ENCODE measurements around the gene NEURL3. TPM values are rescaled to one million over a fixed set of nuclear protein-coding genes. Genes with fewer than 3 reads are reported as not detected.

Gene NEURL3
- total and polyA plus RNA-seq, 3 donors from 2014 or later: 0.78 to 1.7 (median 1.3) TPM

GRCh38 chr2:96509114-96509846 is 4.1 kb upstream of the NEURL3 start:
- no peak for TF ChIP-seq POLR2A (IDR thresholded peaks at IDR 0.05)
- TF ChIP-seq, protein P1, sequence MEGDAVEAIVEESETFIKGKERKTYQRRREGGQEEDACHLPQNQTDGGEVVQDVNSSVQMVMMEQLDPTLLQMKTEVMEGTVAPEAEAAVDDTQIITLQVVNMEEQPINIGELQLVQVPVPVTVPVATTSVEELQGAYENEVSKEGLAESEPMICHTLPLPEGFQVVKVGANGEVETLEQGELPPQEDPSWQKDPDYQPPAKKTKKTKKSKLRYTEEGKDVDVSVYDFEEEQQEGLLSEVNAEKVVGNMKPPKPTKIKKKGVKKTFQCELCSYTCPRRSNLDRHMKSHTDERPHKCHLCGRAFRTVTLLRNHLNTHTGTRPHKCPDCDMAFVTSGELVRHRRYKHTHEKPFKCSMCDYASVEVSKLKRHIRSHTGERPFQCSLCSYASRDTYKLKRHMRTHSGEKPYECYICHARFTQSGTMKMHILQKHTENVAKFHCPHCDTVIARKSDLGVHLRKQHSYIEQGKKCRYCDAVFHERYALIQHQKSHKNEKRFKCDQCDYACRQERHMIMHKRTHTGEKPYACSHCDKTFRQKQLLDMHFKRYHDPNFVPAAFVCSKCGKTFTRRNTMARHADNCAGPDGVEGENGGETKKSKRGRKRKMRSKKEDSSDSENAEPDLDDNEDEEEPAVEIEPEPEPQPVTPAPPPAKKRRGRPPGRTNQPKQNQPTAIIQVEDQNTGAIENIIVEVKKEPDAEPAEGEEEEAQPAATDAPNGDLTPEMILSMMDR (IDR thresholded peaks at IDR 0.05): peak; percentile 94 to 98 (median 97)
- Histone ChIP-seq H3K4me3 (no peak overlapping the region), H3K4me1 (peaks cover 6% of the 10 kb centered on the region), H3K36me3 (ENCODE audit: low read depth, missing control alignments) (no peaks in the 10 kb centered on the region), H3K9me3 (no peaks in the 10 kb centered on the region), H3K27ac (no peak overlapping the region), H3K27me3 (no peaks in the 10 kb centered on the region)
- DNase-seq: peak; percentile 91
- WGBS, 2 donors: 23 to 35% methylated on average over 13 to 32 of the region's 32 CpGs
- intact Hi-C loops (cut with DNase I; ENCODE audit: low total_unique reads): loop anchor here (10.0 kb wide), 1 partner anchor 104 kb away; no protein-coding TSS in a partner anchor

DNA sequence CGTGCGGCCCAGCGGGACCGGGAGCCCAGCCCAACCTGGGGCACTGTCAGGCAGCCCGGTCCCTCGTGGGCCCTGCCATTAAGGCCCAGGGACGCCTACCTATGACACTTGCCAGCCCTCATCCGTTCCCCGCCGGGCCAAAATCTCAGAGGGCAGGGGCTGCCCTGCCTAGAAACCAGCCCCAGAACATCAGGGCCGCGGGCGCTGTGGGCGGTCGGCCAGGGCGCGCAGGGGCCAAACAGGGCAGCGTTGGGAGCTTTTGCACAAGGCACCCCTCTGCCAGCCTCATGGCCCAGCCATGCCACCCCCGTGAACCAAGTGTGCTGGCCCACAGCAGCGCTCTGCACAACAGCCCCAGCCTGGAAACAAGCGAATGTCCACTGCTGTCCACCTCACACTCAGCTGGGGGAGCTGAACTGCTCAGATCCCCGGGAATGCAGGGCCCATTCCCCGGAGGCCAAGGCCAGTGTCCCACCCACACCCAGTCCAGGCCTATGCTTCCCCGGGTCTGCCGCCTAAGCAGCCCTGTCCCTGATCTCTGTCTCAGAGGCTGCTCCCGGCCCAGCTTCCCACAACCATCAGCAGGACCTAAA is 3.5 kb upstream of the NEURL3 start:
- no peak overlapping the region for H3K27ac ChIP-seq
- no peaks in the 10 kb centered on the region for H3K27me3 ChIP-seq
- no peaks in the 10 kb centered on the region for H3K36me3 ChIP-seq (ENCODE audit: low read depth, missing control alignments)
- no peak for DNase-seq
- H3K4me1 ChIP-seq: peaks cover 8% of the 10 kb centered on the region
- intact Hi-C loops (cut with DNase I; ENCODE audit: low total_unique reads): loop anchor here (10.0 kb wide), 1 partner anchor 104 kb away; no protein-coding TSS in a partner anchor
- no peak for TF ChIP-seq POLR2A (IDR thresholded peaks at IDR 0.05)
- TF ChIP-seq, protein P1 (IDR thresholded peaks at IDR 0.05): no peak
- H3K4me3 ChIP-seq: peak overlapping the region; percentile 9 to 20
- WGBS, 2 donors: 59 to 60% methylated on average over 1 to 26 of the region's 26 CpGs
- H3K9me3 ChIP-seq: no peaks in the 10 kb centered on the region

- no peaks in the 10 kb centered on the region for H3K27me3 ChIP-seq
- DNase-seq: peak; percentile 87
- H3K9me3 ChIP-seq: no peaks in the 10 kb centered on the region
- WGBS, 2 donors: 4 to 9% methylated on average over 9 to 38 of the region's 38 CpGs
- TF ChIP-seq, protein P1 (IDR thresholded peaks at IDR 0.05): peak; percentile 99 to 100 (median 99)
- no peak for TF ChIP-seq POLR2A (IDR thresholded peaks at IDR 0.05)
- no peaks in the 10 kb centered on the region for H3K36me3 ChIP-seq (ENCODE audit: low read depth, missing control alignments)
- intact Hi-C loops (cut with DNase I; ENCODE audit: low total_unique reads): loop anchor here (10.0 kb wide), 1 partner anchor 103 kb away; no protein-coding TSS in a partner anchor
- H3K4me1 ChIP-seq: peaks cover 14% of the 10 kb centered on the region
- H3K4me3 ChIP-seq: peak overlapping the region; percentile 20 to 41
- no peak overlapping the region for H3K27ac ChIP-seq
Measured at GRCh38 chr2:96507957-96508520, 2.9 kb upstream of the NEURL3 start.

DNA sequence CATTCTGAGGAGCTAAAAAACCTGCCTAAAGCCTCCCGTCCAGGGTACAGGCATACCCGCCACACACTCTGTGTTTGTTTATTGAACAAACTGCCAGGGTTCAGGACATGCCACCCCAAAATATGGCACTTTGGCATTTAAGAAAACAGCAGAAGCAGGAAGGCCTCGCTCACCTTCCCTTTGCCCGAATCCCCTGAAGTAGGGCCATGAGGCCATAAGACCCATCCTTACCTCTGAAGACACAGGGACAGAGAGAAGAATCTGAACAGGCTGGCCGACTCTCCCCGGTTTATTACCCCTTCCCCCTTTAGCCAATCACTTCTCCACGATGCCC is 1.7 kb upstream of the NEURL3 start:
- Histone ChIP-seq H3K4me3 (no peak overlapping the region), H3K27me3 (no peaks in the 10 kb centered on the region), H3K9me3 (no peaks in the 10 kb centered on the region), H3K27ac (no peak overlapping the region), H3K4me1 (peaks cover 24% of the 10 kb centered on the region), H3K36me3 (ENCODE audit: low read depth, missing control alignments) (no peaks in the 10 kb centered on the region)
- TF ChIP-seq, protein P1 (IDR thresholded peaks at IDR 0.05): no peak
- no peak for TF ChIP-seq POLR2A (IDR thresholded peaks at IDR 0.05)
- DNase-seq: no peak
- intact Hi-C loops (cut with DNase I; ENCODE audit: low total_unique reads): loop anchor here (10.0 kb wide), 1 partner anchor 102 kb away; no protein-coding TSS in a partner anchor
- 96 to 97% methylated on average over 7 of the region's 7 CpGs for WGBS, 2 donors

Data from testis (tissue), 3 donors.